Hepatocyte (in vitro differentiated cells): ENCODE measurements around the gene NUP133. TPM values are rescaled to one million over a fixed set of nuclear protein-coding genes. Genes with fewer than 3 reads are reported as not detected.

Experiments
- DNase-seq: peaks from one replicate; pipeline ENCODE4 v3.0.0-alpha.2; 2016; ENCODE audit warnings: low spot score
- H2AFZ ChIP-seq: fragments of 200-600 bp; sonication (generic); 2 replicates; pipeline ENCODE4 v1.6.0; 2016; ENCODE audit warnings: antibody characterized with exemption, mild to moderate bottlenecking
- H3K27ac ChIP-seq: fragments of 200-600 bp; sonication (generic); 2 replicates; pipeline ENCODE4 v1.5.1; 2016; ENCODE audit warnings: mild to moderate bottlenecking
- H3K27me3 ChIP-seq: fragments of 200-600 bp; sonication (generic); 2 replicates; pipeline ENCODE4 v1.6.1; 2016
- H3K36me3 ChIP-seq: fragments of 200-600 bp; sonication (generic); replicated peaks from 2 replicates; pipeline ENCODE4 v1.5.1; 2016; ENCODE audit warnings: low read depth; ENCODE audit not compliant: insufficient read depth
- H3K4me1 ChIP-seq: fragments of 200-600 bp; sonication (generic); 2 replicates; pipeline ENCODE4 v1.5.1; 2016; ENCODE audit warnings: mild to moderate bottlenecking, moderate library complexity; ENCODE audit not compliant: insufficient read depth
- H3K4me2 ChIP-seq: fragments of 200-600 bp; sonication (generic); 2 replicates; pipeline ENCODE4 v1.6.0; 2016
- H3K4me3 ChIP-seq: fragments of 200-600 bp; sonication (generic); 2 replicates; pipeline ENCODE4 v1.5.1; 2016; ENCODE audit warnings: mild to moderate bottlenecking
- H3K79me2 ChIP-seq: fragments of 200-600 bp; sonication (generic); 2 replicates; pipeline ENCODE4 v1.6.0; 2017; ENCODE audit warnings: mild to moderate bottlenecking
- H3K9me2 ChIP-seq: fragments of 200-600 bp; sonication (generic); replicated peaks from 2 replicates; pipeline ENCODE4 v1.6.0; 2017; ENCODE audit warnings: mild to moderate bottlenecking; ENCODE audit not compliant: insufficient read depth
- H3K9me3 ChIP-seq: fragments of 200-600 bp; sonication (generic); 2 replicates; pipeline ENCODE4 v1.5.1; 2016; ENCODE audit warnings: low read depth, mild to moderate bottlenecking
- H4K20me1 ChIP-seq: fragments of 200-600 bp; sonication (generic); 2 replicates; pipeline ENCODE4 v1.6.0; 2016; ENCODE audit warnings: mild to moderate bottlenecking; ENCODE audit not compliant: insufficient read depth, poor library complexity, severe bottlenecking
- EZH2 ChIP-seq: fragments of 200-600 bp; sonication (generic); IDR thresholded peaks from 2 replicates; pipeline ENCODE4 v1.6.1; 2016; ENCODE audit warnings: antibody characterized with exemption, mild to moderate bottlenecking, borderline replicate concordance
- EZH2phosphoT487 ChIP-seq: fragments of 200-600 bp; sonication (generic); IDR thresholded peaks from one replicate; pipeline ENCODE4 v1.6.1; 2018; ENCODE audit warnings: antibody characterized with exemption, mild to moderate bottlenecking, low read depth, moderate library complexity; ENCODE audit not compliant: unreplicated experiment, severe bottlenecking
- WGBS: methylation state at CpG from one replicate; pipeline ENCODE4 v1.1.6; 2016; ENCODE audit warnings: low lambda C conversion rate; ENCODE audit errors: missing lambda C conversion rate; 5-methylcytosine and 5-hydroxymethylcytosine counted together
- polyA plus RNA-seq: library from polyadenylated mRNA; unstranded; fragments of >200 nt; fragmentation: Nextera tagmentation; extraction: Ambion mirVana; gene quantifications from 2 replicates; pipeline ENCODE4 v1.2.1, GENCODE V29; 2016
- total RNA-seq: library from RNA; depleted of rRNA; stranded (reverse); fragments of >200 nt; gene quantifications from 2 replicates; pipeline ENCODE4 v1.2.3, GENCODE V29; 2014
- TF ChIP-seq, protein P1 (sequence below): fragments of 200-600 bp; sonication (generic); IDR thresholded peaks from 2 replicates; pipeline ENCODE4 v1.5.1; 2016; ENCODE audit warnings: antibody characterized with exemption, mild to moderate bottlenecking; ENCODE audit not compliant: poor library complexity

NUP133 gene
- total and polyA plus RNA-seq, 2 experiments from 2014 or later = 18.8 to 33.2 TPM

DNA sequence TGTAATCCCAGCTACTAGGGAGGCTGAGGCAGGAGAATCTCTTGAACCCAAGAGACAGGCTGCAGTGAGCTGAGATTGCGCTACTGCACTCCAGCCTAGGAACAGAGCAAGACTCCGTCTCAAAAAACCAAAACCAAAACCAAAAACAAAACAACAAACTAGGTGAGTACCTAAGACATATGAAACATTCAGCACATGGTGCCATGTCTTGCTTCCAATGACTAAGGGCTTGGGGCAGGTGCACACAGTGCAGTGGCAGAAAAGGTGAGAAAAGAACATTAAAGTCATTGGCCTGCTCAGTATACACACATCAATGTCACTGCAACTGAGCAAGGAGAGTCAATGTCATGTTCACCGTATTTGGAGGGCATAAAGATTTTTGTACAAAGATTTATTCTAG is 70.1 kb downstream of the NUP133 start:
- Histone ChIP-seq H3K36me3 (no peaks in the 10 kb centered on the region), H3K79me2 (no peaks in the 10 kb centered on the region), H4K20me1 (no peaks in the 10 kb centered on the region), H3K27ac (no peak overlapping the region), H3K27me3 (peaks cover 33% of the 10 kb centered on the region), H2AFZ (no peak overlapping the region), H3K4me3 (no peak overlapping the region), H3K4me1 (peaks cover 4% of the 10 kb centered on the region), H3K4me2 (no peak overlapping the region), H3K9me2 (no peaks in the 10 kb centered on the region), H3K9me3 (no peaks in the 10 kb centered on the region)
- DNase-seq = no peak
- 96% methylated on average over 3 of the region's 3 CpGs for WGBS
- TF ChIP-seq, protein P1, sequence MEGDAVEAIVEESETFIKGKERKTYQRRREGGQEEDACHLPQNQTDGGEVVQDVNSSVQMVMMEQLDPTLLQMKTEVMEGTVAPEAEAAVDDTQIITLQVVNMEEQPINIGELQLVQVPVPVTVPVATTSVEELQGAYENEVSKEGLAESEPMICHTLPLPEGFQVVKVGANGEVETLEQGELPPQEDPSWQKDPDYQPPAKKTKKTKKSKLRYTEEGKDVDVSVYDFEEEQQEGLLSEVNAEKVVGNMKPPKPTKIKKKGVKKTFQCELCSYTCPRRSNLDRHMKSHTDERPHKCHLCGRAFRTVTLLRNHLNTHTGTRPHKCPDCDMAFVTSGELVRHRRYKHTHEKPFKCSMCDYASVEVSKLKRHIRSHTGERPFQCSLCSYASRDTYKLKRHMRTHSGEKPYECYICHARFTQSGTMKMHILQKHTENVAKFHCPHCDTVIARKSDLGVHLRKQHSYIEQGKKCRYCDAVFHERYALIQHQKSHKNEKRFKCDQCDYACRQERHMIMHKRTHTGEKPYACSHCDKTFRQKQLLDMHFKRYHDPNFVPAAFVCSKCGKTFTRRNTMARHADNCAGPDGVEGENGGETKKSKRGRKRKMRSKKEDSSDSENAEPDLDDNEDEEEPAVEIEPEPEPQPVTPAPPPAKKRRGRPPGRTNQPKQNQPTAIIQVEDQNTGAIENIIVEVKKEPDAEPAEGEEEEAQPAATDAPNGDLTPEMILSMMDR = no peak
- TF ChIP-seq EZH2 (no peak), EZH2phosphoT487 (no peak)

- Histone ChIP-seq H4K20me1 (no peaks in the 10 kb centered on the region), H3K4me2 (no peak overlapping the region), H2AFZ (no peak overlapping the region), H3K36me3 (no peaks in the 10 kb centered on the region), H3K9me2 (no peaks in the 10 kb centered on the region), H3K9me3 (no peaks in the 10 kb centered on the region), H3K4me3 (no peak overlapping the region), H3K27ac (no peak overlapping the region), H3K4me1 (peaks cover 4% of the 10 kb centered on the region), H3K79me2 (no peaks in the 10 kb centered on the region), H3K27me3 (peaks cover 33% of the 10 kb centered on the region)
- no peak for TF ChIP-seq EZH2phosphoT487
- TF ChIP-seq, protein P1 = no peak
- TF ChIP-seq EZH2 = no peak
- WGBS = 100% methylated on average over 2 of the region's 2 CpGs
- DNase-seq = no peak
These were observed 70.7 kb downstream of the NUP133 start for GRCh38 chr1:229437443-229437842.

- TF ChIP-seq, protein P1 = no peak
- no peak for TF ChIP-seq EZH2phosphoT487
- no peak for TF ChIP-seq EZH2
- H3K4me3 ChIP-seq = no peak overlapping the region
- WGBS = 85% methylated on average over 7 of the region's 7 CpGs
- peaks cover 4% of the 10 kb centered on the region for H3K4me1 ChIP-seq
- DNase-seq = no peak
- H3K4me2 ChIP-seq = no peak overlapping the region
- no peaks in the 10 kb centered on the region for H3K36me3 ChIP-seq
- no peaks in the 10 kb centered on the region for H3K79me2 ChIP-seq
- no peak overlapping the region for H3K27ac ChIP-seq
- no peaks in the 10 kb centered on the region for H3K9me3 ChIP-seq
- H2AFZ ChIP-seq = no peak overlapping the region
- peaks cover 33% of the 10 kb centered on the region for H3K27me3 ChIP-seq
- no peaks in the 10 kb centered on the region for H4K20me1 ChIP-seq
- no peaks in the 10 kb centered on the region for H3K9me2 ChIP-seq
These were observed 71.9 kb downstream of the NUP133 start for GRCh38 chr1:229436201-229436600.

DNA sequence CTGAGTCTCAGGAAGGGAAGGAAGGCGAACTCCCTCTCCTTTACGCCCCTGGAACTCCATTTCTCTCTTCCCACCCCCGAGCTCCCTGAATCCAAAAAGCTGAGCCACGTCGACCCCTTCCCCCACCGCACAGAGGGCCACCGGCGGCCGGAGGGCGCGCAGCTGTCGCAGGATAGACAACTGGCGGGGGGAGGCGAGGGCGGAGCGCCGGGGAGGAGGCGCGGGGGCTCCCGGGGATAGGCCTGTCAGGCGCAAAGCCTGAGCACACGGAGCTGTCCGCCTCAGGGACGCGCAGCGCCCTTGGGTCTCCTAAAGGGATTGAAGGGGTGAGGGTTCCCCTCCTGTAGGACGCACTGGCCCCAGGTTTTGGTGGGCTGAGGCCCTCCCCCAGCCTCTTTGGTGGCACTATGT is 73.5 kb downstream of the NUP133 start:
- H3K4me3 ChIP-seq = no peak overlapping the region
- peaks cover 33% of the 10 kb centered on the region for H3K27me3 ChIP-seq
- H3K9me3 ChIP-seq = no peaks in the 10 kb centered on the region
- no peaks in the 10 kb centered on the region for H4K20me1 ChIP-seq
- peak overlapping the region; percentile 71 for H3K4me2 ChIP-seq
- no peak overlapping the region for H3K27ac ChIP-seq
- H3K36me3 ChIP-seq = no peaks in the 10 kb centered on the region
- DNase-seq = no peak
- WGBS = 3% methylated on average over 22 of the region's 27 CpGs
- no peak overlapping the region for H2AFZ ChIP-seq
- H3K9me2 ChIP-seq = no peaks in the 10 kb centered on the region
- TF ChIP-seq EZH2phosphoT487 (no peak), EZH2 (no peak)
- TF ChIP-seq, protein P1 = no peak
- no peaks in the 10 kb centered on the region for H3K79me2 ChIP-seq
- H3K4me1 ChIP-seq = peaks cover 4% of the 10 kb centered on the region
